COLO829 (cell line): ENCODE results near the gene RAD51AP2.
"Not testable (repeated sequence)": the region's sequence is repeated elsewhere in the genome, so short reads cannot be mapped to it uniquely, and the experiment has no call there.

ENCODE experiments used
- DNase-seq: peaks from one replicate; pipeline ENCODE4 v3.0.0; 2012; ENCODE audit warnings: low spot score

The RAD51AP2 gene

DNA sequence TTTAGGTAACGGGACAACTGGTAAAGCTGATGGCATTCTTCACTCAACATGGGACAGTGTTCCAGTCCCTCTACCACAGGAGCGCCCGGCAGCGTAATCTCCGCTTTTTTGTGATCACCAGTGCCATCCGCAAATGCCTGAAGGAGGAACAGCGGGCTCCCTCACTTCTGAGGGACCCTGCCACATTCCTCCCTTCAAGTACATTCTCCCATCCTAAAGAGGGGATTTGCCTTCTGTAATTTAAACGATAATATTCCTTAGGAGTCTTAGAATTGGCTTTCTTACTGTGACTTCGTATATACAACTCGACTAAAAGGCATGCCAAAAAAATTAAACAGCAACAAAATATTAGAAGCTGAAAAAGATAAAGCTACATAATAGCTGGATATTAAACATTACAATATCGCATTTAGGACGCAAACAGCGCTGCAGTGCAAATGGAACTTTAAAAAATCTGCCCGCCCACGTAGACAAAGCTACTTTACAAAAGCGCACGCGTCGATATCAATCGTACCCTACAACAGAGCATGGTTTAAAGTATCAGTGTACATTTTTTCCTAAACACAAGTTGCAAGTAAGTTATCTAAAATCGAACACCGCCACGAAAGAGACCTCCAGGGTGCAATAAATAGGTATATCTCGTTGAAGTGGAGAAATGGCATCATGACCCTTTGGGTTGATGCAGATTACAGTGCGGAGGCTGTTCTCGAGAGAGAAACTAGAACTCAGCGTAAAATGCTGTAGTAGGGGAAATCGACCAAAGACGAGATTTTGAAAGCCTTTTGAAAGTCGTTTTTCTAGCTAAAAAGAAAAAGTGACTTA is 20.0 kb upstream of the RAD51AP2 start:
- no peak for DNase-seq

GRCh38 chr2:17536416-17536815 is 18.2 kb upstream of the RAD51AP2 start:
- DNase-seq = no peak

DNA sequence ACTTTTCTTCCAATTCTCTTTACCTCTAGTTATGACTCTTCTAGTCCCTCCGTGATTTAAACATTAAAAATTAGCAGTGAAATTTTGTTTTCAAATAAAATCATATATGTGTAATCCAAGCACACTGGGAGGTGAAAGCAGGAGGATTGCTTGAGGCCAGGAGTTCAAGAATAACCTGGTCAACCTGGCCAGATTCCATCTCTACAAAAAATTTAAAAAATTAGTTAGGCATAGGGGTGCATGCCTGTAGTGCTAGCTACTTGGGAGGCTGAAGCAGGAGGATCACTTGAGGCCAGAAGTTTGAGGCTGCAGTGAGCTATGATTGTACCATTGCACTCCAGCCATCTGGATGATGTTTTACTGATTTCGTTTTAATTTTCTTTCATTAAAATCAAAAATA is 15.3 kb upstream of the RAD51AP2 start:
- DNase-seq = no peak

- no peak for DNase-seq
Measured at GRCh38 chr2:17529771-17530170, 11.5 kb upstream of the RAD51AP2 start.

DNA sequence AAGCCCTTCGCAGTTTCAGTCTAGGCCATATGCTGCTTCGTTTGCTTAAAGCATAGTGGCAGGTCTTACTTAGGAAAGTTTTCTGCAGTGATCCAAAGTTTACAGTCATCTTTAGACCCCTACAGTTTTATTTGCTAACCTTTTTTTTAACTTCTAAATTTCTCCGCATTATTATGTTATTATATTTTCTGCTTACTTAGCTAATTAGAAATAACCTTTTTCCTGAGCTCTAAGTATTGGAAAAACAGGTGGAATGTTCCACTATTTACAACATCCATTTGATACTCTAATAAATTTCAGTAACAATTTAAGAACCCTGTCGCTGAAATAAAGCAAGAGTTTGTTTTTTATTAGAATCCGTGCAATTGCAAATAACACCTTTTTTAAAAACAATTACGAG is 4.1 kb upstream of the RAD51AP2 start:
- no peak for DNase-seq

- DNase-seq = no peak
Measured at GRCh38 chr2:17521621-17522020, 3.4 kb upstream of the RAD51AP2 start.

DNA sequence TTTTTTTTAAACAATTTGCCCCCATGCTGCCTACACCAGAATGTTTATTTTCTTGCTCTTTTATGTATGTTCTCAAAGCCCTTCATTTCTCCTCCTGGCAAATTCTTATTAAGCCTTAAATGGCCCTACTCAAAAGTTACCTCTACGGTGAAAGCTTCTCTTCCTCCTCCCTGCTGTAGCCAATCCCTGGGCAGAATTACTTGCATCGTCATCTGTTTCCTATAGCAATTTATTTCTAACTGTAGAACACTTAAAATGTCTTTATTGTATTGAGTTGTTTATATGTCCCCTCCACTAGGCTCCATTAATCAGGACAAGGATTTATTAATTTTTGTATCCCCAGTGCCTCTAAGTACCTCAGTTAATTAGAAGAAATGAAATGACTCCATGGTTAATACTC is 2.5 kb upstream of the RAD51AP2 start:
- no peak for DNase-seq

DNA sequence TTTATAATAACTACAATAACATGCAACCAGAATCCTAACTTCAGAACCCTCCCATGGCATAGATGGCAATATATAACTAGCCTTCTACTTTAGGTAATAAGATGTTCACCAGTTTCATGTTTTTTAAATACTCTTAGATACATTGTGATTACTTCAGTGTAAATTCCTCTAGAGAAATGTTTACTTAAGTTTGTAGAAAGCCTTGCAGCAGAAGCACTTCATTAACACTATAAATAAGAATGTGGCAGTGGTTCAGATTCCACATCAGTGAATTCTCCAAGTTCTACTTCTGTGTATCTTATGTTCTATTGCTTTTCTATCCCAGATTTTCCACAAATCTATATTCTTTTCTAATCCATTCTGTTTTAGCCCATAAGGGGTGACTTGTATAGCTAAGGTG is 1.2 kb upstream of the RAD51AP2 start:
- no peak for DNase-seq

- DNase-seq = no peak
Measured at GRCh38 chr2:17517481-17518211, 594 bp downstream of the RAD51AP2 start.

DNA sequence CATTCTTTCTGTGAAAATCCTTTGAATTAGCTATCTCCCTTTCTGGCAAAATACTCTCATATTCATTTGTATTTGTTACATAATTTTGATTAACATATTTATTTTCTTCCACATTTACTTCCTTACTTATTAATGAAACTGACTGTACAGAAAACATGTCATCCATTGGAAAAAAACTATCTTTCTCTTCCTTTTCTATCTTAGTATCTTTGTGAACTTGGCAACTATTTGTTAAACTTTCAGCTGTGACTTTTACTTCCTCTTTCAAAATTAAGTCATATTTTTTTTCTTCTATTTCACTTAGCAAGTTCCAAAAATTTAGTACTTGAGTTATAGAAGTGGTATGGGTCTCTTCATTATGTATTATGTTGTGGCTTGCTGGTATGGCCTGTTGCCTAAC is 2.6 kb downstream of the RAD51AP2 start:
- DNase-seq = no peak

- DNase-seq = no peak
Measured at GRCh38 chr2:17506736-17507616, 11.3 kb downstream of the RAD51AP2 start.

- no peak for DNase-seq
Measured at GRCh38 chr2:17497718-17498117, 20.5 kb downstream of the RAD51AP2 start.

DNA sequence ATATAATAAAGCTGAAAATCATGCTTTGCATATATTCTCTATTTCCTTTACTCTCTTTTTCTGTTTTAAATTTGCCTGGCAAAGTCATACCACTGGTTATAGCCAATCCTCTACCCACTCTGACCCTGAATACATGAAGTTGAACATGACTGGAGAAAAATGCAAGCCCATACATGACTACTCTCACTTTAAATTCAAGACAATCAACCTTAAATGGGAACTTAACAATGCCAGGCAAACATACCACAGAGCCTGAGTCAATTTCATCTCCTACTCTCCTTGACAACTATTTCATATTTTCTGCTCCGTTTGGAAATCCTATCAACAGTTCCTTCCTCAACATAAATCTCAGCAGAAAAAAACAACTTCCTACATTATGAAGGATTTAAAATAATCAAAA is 22.6 kb downstream of the RAD51AP2 start:
- no peak for DNase-seq

GRCh38 chr2:17490165-17490564 is 28.1 kb downstream of the RAD51AP2 start:
- not testable (repeated sequence) for DNase-seq

DNA sequence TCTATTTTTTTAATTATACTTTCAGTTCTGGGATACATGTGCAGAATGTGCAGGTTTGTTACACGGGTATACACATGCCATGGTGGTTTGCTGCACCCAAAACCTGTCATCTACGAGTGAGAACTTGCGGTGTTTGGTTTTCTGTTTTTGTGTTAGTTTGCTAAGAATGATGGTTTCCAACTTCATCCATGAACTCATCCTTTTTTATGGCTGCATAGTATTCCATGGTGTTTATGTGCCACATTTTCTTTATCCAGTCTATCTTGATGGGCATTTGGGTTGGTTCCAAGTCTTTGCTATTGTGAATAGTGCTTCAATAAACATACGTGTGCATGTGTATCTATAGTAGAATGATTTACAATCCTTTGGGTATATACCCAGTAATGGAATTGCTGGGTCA is 29.6 kb downstream of the RAD51AP2 start:
- not testable (repeated sequence) for DNase-seq

GRCh38 chr2:17483496-17483895 is 34.7 kb downstream of the RAD51AP2 start:
- no peak for DNase-seq

- DNase-seq = no peak
Measured at GRCh38 chr2:17482651-17483050, 35.6 kb downstream of the RAD51AP2 start.

- no peak for DNase-seq
Measured at GRCh38 chr2:17479875-17480274, 38.4 kb downstream of the RAD51AP2 start.

DNA sequence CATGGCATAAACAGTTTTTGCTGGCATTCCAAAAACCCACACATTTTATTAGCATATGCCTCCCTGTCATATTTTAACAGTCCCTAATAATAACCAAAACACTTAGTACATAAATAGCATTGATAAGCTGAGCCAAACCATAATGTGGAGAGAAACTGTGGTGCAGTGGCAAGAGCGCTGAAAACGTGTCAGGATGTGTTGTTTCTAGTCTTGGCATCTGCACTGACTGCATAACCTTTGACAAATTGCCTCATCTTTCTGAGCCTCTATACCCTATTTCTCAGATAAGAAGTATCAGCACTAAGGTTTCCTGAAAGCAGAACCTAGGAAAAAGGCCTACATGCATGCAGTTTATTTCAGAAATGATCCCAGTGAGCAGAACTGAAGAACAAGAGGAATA is 41.4 kb downstream of the RAD51AP2 start:
- no peak for DNase-seq

- no peak for DNase-seq
Measured at GRCh38 chr2:17476064-17476463, 42.2 kb downstream of the RAD51AP2 start.

DNA sequence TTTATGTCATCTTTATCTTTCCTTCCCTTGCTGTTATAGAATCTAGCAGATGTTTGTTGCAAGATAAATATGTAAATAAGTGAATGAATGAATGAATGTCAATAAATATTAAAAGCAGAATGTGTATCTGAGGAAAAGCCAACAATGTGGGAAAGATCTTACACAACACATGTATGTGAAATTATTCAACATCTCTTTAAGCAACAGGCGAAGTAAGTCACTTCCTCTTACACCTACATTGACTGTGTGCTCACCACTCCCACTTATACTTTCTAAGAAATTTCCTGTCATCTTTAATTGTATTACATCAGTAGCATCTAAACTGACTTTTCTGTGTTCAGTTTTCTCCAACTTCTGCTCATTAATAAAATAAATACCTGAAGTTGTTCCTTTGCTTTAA is 43.0 kb downstream of the RAD51AP2 start:
- no peak for DNase-seq

DNA sequence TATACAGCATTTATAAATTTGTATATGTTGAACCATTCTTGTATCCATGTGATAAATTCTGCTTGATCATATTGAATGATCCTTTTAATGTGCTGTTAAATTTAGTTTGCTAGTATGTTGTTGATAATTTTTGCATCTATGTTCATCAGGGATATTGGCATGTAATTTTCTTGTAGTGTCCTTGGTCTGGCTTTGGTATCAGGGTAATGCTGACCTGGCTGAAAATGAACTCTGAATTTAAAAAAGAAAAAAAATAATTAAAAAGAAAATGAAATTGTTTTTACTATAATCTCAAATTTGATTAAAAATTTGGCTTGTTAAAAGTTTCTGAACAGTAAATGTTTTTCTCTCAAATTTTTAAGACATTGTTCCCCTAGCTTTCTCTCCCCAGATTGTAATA is 46.3 kb downstream of the RAD51AP2 start:
- DNase-seq = no peak
